Activated CD8-positive, alpha-beta memory T cell treated with anti-CD3 and anti-CD28 coated beads for 1 hour (primary cell): ENCODE measurements around the gene UNC5A.

Experiments used
- DNase-seq, 2 donors: peaks; one replicate each; pipeline ENCODE4 v3.0.0-alpha.2; 2020; ENCODE audit warnings: low read depth in 1 of 2; ENCODE audit errors: extremely low read depth in 1 of 2

The UNC5A gene

GRCh38 chr5:176810081-176810597 lies at the start of gene UNC5A:
Gene UNC5A (plus strand): TSS chr5:176810559. CDS start chr5:176810751, 192 bp downstream.
- DNase-seq = no peak

- no peak for DNase-seq
Measured at GRCh38 chr5:176761755-176762154, 48.6 kb upstream of the UNC5A start.

- DNase-seq = no peak
Measured at GRCh38 chr5:176762489-176762888, 47.9 kb upstream of the UNC5A start.

GRCh38 chr5:176765687-176766086 lies 44.7 kb upstream of the UNC5A start:
- DNase-seq = no peak

GRCh38 chr5:176768174-176768970 lies 42.0 kb upstream of the UNC5A start:
- DNase-seq = no peak

- DNase-seq = no peak
Measured at GRCh38 chr5:176769911-176770310, 40.4 kb upstream of the UNC5A start.

- DNase-seq = no peak
Measured at GRCh38 chr5:176770431-176770830, 39.9 kb upstream of the UNC5A start.

GRCh38 chr5:176771102-176771845 lies 39.1 kb upstream of the UNC5A start:
- DNase-seq = no peak

- no peak for DNase-seq
Measured at GRCh38 chr5:176772271-176773210, 37.8 kb upstream of the UNC5A start.

- no peak for DNase-seq
Measured at GRCh38 chr5:176773408-176774035, 36.8 kb upstream of the UNC5A start.

- DNase-seq = no peak
Measured at GRCh38 chr5:176774216-176775171, 35.9 kb upstream of the UNC5A start.

- no peak for DNase-seq
Measured at GRCh38 chr5:176775409-176775808, 35.0 kb upstream of the UNC5A start.

- no peak for DNase-seq
Measured at GRCh38 chr5:176776141-176776865, 34.1 kb upstream of the UNC5A start.

GRCh38 chr5:176776916-176777315 lies 33.4 kb upstream of the UNC5A start:
- DNase-seq = no peak

- DNase-seq = no peak
Measured at GRCh38 chr5:176778921-176779465, 31.4 kb upstream of the UNC5A start.

- no peak for DNase-seq
Measured at GRCh38 chr5:176779537-176779936, 30.8 kb upstream of the UNC5A start.

- DNase-seq = no peak
Measured at GRCh38 chr5:176780176-176781053, 29.9 kb upstream of the UNC5A start.

GRCh38 chr5:176781054-176781375 lies 29.3 kb upstream of the UNC5A start:
- DNase-seq = no peak
